K562 (cell line): ENCODE results near the gene GPATCH2. TPM values are rescaled to one million over a fixed set of nuclear protein-coding genes. Genes with fewer than 3 reads are reported as not detected.

Experiments
- ARHGAP35 ChIP-seq: fragments of 450-650 bp; IDR thresholded peaks from 2 replicates; pipeline ENCODE4 v1.6.1; 2018; ENCODE audit not compliant: partially characterized antibody
- EWSR1 ChIP-seq: fragments of 450-650 bp; IDR thresholded peaks from 2 replicates; pipeline ENCODE4 v1.6.1; 2018; ENCODE audit warnings: borderline replicate concordance, mild to moderate bottlenecking, low read depth, moderate library complexity; ENCODE audit not compliant: partially characterized antibody
- FOXP1 ChIP-seq: sonication (generic); formaldehyde crosslinking; IDR thresholded peaks from 2 replicates; pipeline ENCODE4 v1.8.0; 2022; ENCODE audit warnings: mild to moderate bottlenecking, missing genetic modification reagents
- MCM3 ChIP-seq: fragments of 450-650 bp; IDR thresholded peaks from 2 replicates; pipeline ENCODE4 v1.6.1; 2016
- PHF8 ChIP-seq: fragments of 200-600 bp; sonication (generic); IDR thresholded peaks from 2 replicates; pipeline ENCODE4 v1.6.1; 2012; ENCODE audit warnings: mixed run types, mild to moderate bottlenecking, inconsistent platforms, low read length, moderate library complexity, borderline replicate concordance
- POLR3G ChIP-seq: IDR thresholded peaks from 2 replicates; pipeline ENCODE4 v1.6.1; 2011; ENCODE audit not compliant: insufficient read length, insufficient replicate concordance; ENCODE audit errors: extremely low read depth
- PTRF ChIP-seq: fragments of 450-650 bp; IDR thresholded peaks from 2 replicates; pipeline ENCODE4 v1.6.1; 2016; ENCODE audit warnings: mild to moderate bottlenecking, missing genetic modification characterization, missing compliant biosample characterization
- TEAD1 ChIP-seq, 2 experiments: fragments of 450-650 bp in 1 of 2; sonication (generic) in 1 of 2; formaldehyde crosslinking; IDR thresholded peaks; 2 replicates each; pipeline versions ENCODE4 v1.4.0 to v1.8.0; 2020 to 2022; ENCODE audit warnings: mild to moderate bottlenecking in 2 of 2, missing genetic modification reagents in 1 of 2
- TGIF2 ChIP-seq: sonication (generic); formaldehyde crosslinking; IDR thresholded peaks from 2 replicates; pipeline ENCODE4 v1.8.1; 2022; ENCODE audit warnings: mild to moderate bottlenecking, missing genetic modification reagents, moderate library complexity
- TRIM24 ChIP-seq, 2 experiments: fragments of 450-650 bp; IDR thresholded peaks; 2 replicates each; pipeline ENCODE4 v1.6.1; 2016
- ZFX ChIP-seq: sonication (generic); formaldehyde crosslinking; IDR thresholded peaks from 2 replicates; pipeline ENCODE4 v1.8.0; 2022; ENCODE audit warnings: mild to moderate bottlenecking, missing genetic modification reagents, moderate library complexity
- ZNF354B ChIP-seq: fragments of 250-450 bp; sonication (Bioruptor Pico); IDR thresholded peaks from 2 replicates; pipeline ENCODE4 v1.4.0; 2020
- polyA plus RNA-seq, 8 experiments: library from polyadenylated mRNA; depleted of rRNA in 4 of 8; stranded (reverse) in 5 of 8; unstranded in 3 of 8; fragments of >200 nt; fragmentation: Nextera tagmentation in 2 of 8; fragmentation: Illumina TruSeq in 1 of 8; extraction: Ambion mirVana in 2 of 8; extraction: Trizol in 1 of 8; gene quantifications; 2 replicates each; pipeline versions ENCODE4 v1.2.1 to v1.2.3, GENCODE V29; 2011 to 2014; ENCODE audit warnings: inconsistent platforms in 1 of 8, missing spikeins in 1 of 8
- total RNA-seq, 7 experiments: library from RNA; depleted of rRNA in 6 of 7; stranded (reverse); fragments of >200 nt in 6 of 7; fragmentation: Illumina TruSeq in 2 of 7; extraction: Trizol in 2 of 7; gene quantifications; 2 replicates each; pipeline versions ENCODE4 v1.2.1 to v1.2.3, GENCODE V29; 2011 to 2021; ENCODE audit warnings: low replicate concordance in 1 of 7
- TF ChIP-seq, protein P1 (sequence below): sonication (generic); formaldehyde crosslinking; IDR thresholded peaks from 2 replicates; pipeline ENCODE4 v1.8.0; 2022; ENCODE audit warnings: mild to moderate bottlenecking, missing genetic modification reagents

Gene GPATCH2
- total and polyA plus RNA-seq, 9 of the 15 experiments (the other 6 are each of a cell fraction or from before 2014, with no cell fraction given): 0.38 to 2.0 (median 0.55) TPM

DNA sequence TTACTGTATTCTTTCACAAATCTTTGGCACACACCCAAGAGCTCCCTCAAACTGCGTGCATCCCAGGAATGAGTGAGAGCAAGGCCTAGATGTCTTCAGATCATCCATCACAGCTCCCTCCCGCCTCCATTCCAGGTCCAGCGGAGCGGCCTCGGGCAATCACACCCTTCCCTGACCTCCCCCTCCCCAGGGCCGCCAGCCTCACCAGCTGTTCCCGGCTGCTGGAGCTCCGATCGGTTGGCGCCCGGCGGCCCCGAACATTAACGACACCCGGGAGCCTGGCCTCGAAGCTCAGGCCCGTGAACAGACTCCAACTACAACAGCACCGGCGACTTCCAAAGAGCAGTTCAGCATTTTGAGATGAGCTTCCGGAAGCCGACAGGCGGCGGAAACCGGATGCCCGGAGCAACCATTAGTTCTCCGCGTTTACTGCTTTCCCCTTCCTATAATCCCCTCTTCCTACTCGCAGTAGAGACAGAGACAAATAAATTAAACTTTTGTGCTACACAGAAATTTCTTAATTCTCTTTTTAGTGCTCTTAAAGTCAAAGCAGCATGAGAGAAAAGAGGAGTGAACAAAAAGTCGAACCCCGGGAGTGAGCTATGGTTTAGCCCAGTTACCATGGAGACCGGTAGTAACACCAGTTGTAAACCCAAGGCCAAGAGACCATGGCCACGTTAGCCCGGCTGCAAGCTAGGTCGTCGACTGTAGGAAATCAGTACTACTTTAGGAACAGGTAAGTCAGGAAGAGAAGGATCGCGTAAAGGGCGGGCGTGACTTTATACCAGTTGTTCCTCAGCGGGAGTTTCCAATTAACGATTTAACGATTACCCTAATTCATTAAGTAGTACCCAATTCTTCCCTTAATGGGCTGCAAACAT lies at the start of gene GPATCH2, which contains the start of gene SPATA17 (continued):
- TF ChIP-seq, protein P1, sequence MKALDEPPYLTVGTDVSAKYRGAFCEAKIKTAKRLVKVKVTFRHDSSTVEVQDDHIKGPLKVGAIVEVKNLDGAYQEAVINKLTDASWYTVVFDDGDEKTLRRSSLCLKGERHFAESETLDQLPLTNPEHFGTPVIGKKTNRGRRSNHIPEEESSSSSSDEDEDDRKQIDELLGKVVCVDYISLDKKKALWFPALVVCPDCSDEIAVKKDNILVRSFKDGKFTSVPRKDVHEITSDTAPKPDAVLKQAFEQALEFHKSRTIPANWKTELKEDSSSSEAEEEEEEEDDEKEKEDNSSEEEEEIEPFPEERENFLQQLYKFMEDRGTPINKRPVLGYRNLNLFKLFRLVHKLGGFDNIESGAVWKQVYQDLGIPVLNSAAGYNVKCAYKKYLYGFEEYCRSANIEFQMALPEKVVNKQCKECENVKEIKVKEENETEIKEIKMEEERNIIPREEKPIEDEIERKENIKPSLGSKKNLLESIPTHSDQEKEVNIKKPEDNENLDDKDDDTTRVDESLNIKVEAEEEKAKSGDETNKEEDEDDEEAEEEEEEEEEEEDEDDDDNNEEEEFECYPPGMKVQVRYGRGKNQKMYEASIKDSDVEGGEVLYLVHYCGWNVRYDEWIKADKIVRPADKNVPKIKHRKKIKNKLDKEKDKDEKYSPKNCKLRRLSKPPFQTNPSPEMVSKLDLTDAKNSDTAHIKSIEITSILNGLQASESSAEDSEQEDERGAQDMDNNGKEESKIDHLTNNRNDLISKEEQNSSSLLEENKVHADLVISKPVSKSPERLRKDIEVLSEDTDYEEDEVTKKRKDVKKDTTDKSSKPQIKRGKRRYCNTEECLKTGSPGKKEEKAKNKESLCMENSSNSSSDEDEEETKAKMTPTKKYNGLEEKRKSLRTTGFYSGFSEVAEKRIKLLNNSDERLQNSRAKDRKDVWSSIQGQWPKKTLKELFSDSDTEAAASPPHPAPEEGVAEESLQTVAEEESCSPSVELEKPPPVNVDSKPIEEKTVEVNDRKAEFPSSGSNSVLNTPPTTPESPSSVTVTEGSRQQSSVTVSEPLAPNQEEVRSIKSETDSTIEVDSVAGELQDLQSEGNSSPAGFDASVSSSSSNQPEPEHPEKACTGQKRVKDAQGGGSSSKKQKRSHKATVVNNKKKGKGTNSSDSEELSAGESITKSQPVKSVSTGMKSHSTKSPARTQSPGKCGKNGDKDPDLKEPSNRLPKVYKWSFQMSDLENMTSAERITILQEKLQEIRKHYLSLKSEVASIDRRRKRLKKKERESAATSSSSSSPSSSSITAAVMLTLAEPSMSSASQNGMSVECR (CRISPR knock-in tag): peak; percentile 30; the same call in 1 of the 2 replicates
- TF ChIP-seq TGIF2 (CRISPR knock-in tag) (peak; percentile 46; the same call in 1 of the 2 replicates), ZNF354B (CRISPR knock-in tag) (no peak), MCM3 (no peak), TEAD1 (CRISPR knock-in tag; IDR thresholded peaks at IDR 0.05) (peak in 1 of 2 experiments; percentile 43; a peak in 1 of 4 replicates), ZFX (peak; percentile 88), POLR3G (no peak), PHF8 (peak; percentile 44; the same call in 1 of the 2 replicates), EWSR1 (no peak), PTRF (tag) (no peak), ARHGAP35 (no peak), TRIM24 (IDR thresholded peaks at IDR 0.05) (no peak), FOXP1 (CRISPR knock-in tag) (0 out of 2 replicates have a peak, but pooled peaks have one; percentile 28)
- TF ChIP-seq, all 486 proteins: peak for 27
